B cell (primary cell): ENCODE results near the gene KCNJ6.

Experiments used
- EZH2 ChIP-seq: IDR thresholded peaks from 2 replicates; pipeline ENCODE4 v1.6.1; 2012; ENCODE audit warnings: borderline replicate concordance, low read depth, mild to moderate bottlenecking, moderate library complexity, low read length; ENCODE audit not compliant: insufficient read depth, poor library complexity, severe bottlenecking
- TF ChIP-seq, protein P1 (sequence below): fragments of 200-600 bp; IDR thresholded peaks from one replicate; pipeline ENCODE4 v1.8.0; 2022; ENCODE audit warnings: antibody characterized with exemption, mild to moderate bottlenecking

DNA sequence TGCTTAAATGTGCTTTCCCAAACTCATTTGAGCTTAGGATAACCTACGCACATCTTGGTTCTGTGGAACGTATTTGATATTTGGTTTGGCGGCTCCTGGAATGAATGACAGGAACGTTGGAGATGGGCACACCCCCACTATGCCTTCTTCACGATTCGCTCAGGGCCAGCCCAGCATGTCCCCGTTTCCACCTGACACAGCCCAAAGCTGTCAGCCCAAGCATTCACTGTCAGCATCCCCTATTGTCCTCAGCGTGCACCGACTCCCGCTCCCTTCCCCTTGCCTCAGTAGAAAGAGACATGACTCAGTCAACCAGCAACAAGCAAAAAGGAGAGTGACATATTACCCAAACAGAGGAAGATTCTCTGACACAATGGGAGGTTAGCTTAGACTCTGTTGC is 181.4 kb downstream of the KCNJ6 start:
- TF ChIP-seq, protein P1, sequence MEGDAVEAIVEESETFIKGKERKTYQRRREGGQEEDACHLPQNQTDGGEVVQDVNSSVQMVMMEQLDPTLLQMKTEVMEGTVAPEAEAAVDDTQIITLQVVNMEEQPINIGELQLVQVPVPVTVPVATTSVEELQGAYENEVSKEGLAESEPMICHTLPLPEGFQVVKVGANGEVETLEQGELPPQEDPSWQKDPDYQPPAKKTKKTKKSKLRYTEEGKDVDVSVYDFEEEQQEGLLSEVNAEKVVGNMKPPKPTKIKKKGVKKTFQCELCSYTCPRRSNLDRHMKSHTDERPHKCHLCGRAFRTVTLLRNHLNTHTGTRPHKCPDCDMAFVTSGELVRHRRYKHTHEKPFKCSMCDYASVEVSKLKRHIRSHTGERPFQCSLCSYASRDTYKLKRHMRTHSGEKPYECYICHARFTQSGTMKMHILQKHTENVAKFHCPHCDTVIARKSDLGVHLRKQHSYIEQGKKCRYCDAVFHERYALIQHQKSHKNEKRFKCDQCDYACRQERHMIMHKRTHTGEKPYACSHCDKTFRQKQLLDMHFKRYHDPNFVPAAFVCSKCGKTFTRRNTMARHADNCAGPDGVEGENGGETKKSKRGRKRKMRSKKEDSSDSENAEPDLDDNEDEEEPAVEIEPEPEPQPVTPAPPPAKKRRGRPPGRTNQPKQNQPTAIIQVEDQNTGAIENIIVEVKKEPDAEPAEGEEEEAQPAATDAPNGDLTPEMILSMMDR: no peak
- no peak for TF ChIP-seq EZH2
